GM20431 (cell line): Measurements from ENCODE around the gene RHOBTB1.

Experiments used
- in situ Hi-C: fragments of 300-500 bp; cut with MseI, MboI; formaldehyde crosslinking; loops from one replicate; pipeline ENCODE4 v1.15.0; 2020; ENCODE audit warnings: low sequenced_read_pairs; ENCODE audit not compliant: unreplicated experiment

The RHOBTB1 gene, protein sequence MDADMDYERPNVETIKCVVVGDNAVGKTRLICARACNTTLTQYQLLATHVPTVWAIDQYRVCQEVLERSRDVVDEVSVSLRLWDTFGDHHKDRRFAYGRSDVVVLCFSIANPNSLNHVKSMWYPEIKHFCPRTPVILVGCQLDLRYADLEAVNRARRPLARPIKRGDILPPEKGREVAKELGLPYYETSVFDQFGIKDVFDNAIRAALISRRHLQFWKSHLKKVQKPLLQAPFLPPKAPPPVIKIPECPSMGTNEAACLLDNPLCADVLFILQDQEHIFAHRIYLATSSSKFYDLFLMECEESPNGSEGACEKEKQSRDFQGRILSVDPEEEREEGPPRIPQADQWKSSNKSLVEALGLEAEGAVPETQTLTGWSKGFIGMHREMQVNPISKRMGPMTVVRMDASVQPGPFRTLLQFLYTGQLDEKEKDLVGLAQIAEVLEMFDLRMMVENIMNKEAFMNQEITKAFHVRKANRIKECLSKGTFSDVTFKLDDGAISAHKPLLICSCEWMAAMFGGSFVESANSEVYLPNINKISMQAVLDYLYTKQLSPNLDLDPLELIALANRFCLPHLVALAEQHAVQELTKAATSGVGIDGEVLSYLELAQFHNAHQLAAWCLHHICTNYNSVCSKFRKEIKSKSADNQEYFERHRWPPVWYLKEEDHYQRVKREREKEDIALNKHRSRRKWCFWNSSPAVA

DNA sequence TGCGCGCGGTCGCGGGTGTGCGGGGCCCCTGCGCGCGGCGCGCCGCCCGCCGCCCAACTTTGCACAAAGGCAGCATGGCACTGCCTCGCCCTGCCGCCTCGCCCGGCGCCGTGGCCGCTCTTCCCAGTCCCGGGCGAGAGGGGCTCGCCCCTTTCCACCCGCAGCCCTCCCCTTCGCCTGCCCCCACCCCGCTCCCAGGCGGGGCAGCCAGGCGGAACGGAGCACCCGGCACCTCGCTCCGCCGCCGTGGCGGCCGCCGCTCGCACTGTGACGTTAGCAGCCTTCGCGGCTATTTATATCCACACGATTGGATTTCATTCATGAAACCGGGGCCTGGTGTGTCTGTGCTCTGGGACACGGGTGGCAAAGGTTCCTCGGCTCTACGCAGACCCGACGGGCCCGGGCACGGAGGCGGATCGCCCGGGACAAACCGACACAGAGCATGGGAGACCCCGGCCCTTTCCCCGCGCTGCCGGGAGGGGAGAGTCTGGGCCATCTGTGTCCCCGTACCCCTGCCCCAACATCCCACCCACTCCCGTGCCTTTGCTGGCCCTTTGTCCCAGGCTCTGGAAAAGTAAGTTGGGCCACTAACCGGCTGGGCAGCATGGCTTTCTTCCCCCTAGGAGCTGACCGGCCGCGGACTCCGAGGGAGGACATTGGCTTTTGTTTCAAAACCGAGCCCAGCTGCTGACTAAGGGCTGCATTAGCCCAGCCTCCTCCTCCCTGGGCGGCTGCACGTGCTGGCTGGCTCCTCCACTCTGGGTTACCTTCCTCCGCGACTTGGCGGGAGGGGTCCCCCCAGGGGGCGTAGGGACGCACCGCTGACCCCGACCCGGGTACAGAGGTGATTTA, at the start of gene RHOBTB1:
TSS of gene RHOBTB1 (minus strand) at position 128 of the 852 bp plus-strand sequence. CDS start 32,643 bp downstream, outside the sequence.
- in situ Hi-C loops, result no loop called here

DNA sequence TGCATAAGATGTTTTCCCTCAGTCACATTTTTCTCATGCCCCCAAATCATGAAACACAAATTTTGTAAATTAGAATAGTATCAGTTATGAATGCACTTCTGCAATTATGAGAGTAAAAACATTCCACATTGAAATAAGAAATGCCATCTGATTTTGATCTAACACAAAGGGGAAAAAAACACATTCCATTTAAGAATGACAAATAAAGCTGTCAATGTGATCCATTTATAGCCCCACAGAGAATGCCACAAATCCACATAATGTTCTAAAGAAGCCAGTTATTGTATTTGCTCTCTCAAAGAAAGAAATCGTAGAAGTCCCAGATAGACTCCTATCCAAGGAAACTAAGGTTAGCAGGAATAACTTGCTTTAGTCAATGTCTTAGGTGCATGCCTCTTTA, 48.7 kb upstream of the RHOBTB1 start:
- in situ Hi-C loops, result no loop called here

DNA sequence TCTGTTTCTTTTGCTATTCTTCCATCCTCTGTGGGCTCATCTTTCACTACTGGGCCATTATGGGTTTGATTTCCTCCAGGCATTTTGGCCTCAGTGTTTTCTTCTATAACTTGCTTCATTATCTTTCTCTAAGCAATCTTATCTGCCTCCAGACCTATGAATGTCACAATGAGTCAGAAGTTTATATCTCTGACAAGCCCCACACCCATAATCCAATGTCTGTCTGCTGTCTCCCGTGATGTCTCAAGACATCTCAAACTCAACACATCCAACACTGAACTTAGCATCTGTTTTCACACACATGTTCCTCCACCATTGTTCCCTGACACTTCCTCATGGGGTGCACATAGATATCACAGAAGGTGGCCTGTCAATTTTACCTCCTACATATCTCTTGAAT, 46.7 kb upstream of the RHOBTB1 start:
- in situ Hi-C loops, result no loop called here

DNA sequence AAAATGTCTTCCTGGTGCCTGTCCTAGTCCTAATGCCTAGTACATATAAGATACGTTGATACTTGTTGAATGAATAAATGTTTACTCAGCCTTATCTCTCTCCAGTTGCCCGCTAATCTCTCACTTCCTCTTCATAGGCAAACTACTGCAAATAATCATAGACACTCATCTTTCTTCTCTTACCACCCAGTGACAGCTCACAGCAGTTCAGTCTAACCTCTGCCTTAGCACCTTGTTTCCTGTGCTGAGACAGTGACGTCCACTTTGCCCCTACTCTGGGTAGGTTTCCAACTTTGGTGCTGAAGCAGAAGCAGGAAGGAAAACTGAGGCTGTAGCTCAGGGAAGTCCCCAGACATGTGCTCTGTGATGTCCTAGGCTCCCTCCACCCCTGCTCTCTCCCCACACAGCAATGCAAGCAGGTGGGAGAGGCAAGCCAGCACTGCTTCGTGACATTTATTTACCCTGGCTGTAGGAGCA, 45.5 kb upstream of the RHOBTB1 start:
- in situ Hi-C loops, result no loop called here

DNA sequence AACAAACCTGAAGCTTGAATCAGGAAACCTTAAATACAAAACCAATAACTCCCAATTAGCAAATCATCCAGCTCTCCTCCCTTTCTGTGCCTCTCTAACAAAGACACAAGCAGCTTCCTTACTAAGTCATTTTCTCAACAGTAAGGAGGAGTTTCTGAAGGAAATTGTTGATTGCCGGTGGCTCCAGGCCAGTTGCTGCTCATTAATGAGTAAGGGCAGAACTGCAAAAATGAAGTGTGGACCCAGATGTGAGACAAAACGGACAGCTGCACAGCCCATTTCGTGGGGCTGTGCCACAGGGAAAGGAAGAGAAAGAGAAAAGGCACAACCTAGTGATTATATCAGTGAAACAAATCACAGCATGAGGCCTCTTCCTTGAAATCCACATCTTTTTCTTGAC, 42.8 kb upstream of the RHOBTB1 start:
- in situ Hi-C loops, result no loop called here

DNA sequence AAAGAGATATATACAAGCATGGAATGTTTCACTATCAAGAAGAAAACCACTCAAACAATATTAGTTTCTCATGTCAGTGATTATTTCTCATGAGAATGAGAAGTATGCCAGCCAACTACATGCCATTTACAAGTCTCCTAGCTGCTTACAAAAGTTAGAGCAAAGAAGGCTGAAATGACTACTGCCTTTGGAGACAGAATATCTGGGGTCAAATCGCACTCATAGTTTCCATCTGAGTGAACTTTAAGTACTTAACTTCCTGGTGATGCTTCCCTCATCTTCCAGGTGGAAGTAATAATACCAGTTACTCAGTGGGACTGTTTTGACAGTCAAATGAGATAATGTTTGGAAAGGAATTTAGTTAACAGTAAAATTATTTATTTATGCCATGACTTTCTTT, 42.0 kb upstream of the RHOBTB1 start:
- in situ Hi-C loops, result no loop called here

DNA sequence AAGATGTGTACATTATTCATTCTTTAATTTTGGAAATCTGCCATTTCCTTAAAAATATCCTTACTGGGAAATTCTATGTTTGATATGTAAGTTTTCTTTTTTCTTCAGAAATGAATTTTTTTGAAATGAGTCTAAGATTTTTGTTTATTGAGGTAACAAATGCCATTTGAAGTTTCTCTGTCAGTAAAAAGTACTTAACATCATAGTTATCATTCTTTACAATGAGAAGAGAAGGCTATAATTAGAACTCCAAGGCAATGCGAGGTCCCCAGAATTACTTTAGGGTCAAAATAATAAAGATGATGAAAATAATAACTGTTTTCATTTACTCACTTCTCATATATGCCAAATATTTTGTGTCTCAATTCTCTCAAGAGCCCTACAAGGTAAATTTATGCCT, 37.0 kb upstream of the RHOBTB1 start:
- in situ Hi-C loops, result no loop called here

DNA sequence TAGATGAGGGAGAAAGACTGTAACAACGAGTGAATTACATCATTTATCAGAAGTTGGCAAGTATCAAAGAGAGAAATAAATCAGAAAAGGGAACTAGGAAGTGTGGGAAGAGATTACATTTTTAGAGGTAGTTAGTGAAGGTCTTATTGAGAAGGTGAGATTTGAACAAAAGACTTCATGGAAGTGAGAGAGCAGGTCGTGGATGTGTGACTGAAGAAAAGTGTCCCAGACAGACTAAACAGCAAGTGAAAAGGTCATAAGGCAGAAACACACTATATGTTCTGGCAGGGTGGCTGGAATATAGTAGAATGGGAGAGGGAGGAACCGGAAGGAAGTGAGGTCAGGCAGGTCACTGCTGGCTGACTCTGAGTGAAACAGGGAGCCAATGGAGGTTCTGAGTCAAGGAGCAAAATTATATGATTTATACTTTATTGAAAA, 35.7 kb upstream of the RHOBTB1 start:
- in situ Hi-C loops, result no loop called here

DNA sequence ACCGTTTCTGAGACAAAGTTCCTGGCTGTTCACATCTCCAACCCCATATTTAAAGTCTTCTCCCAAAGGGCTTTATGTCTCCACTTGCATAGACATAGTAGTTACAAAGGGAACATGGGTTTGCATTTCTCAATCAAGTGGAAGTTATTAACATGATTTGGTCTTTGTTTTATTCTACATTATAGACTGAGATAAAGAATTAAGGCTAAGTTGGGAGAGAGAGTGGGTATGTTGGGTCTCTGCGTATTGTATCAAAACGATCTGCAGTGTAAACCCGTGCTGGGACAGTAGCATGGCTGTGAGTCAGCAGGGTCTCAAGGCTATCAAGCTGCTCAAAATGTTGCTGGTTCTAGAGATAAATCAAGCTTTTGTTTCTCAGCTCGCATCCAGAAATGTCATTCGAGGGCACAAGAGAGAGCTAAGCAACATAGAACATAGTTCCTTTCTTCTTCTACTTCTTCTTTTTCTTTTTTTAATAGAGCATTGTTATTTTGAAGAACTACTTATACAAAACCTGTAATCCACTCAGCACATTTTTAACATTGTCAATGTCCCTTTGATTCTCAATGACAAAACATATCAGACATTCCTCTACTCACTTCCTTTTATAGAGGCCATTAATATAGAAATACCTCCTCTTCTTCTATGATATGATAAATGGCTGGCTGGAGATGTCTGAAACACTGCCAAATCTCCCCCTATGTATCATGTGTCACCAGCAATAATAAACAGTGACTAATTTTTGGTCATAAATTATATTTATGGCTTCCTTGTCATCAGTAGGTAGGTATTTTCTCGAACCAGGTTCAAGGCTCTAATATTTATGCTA, 34.5 kb upstream of the RHOBTB1 start:
- in situ Hi-C loops, result no loop called here

DNA sequence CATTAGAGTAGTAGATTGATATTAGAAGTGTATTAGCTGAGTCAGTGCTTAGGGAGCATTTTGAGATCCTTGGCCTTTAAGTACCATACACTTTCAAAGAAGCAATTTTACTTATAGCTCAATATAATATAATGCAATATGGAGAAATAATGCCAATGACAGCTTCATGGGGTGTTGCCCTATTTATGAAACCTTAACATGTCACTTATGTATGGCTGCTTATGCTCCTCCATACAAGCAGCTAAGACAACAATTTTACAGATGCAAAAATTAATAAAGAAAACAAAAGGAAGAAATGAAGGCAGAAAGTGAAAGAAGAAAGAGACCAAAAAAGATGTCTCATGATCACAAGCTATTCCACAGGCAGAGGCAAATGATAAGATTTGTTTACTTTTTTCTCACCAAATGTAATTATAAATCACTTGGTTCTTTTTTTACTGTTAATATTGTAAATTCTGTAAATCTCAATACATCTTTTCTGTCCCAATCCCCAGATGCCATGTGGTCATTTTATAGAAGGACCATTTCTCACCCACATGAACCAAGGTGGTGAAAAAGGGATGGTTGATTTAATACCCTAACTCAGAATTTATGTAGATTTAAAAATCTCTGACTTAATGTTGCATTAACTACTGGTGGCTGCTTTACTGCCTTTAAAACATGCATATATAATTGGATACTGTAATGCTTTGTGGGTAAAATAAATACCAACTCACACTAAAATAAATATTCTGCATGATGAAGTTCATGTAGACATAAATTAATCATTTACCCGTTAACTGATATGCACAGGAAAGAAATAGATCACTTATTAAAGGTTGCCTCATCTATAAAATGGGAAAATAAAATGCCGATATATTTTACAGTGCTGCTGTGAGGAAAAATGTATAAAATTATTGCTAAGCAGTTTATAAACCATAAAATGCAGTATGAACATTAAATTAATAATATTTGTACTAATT, 33.5 kb upstream of the RHOBTB1 start:
- in situ Hi-C loops, result no loop called here

DNA sequence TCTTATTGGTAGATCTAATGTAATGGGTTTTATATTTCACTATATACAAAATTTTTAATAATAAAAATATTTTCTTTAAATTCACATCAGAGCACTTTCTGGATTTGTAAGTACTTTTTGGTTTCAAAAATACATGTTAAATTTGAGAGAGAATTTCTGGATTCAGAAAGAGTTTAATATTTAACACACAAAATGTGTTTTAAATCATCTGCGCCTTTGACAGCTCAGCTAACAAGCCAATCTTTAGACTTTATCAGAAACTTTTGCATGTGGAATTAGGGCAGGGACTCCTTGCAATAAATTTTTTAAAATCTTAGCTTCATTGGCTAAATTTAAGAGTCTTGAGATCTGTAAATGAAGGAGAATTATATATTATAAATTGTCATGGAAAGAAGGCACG, 32.7 kb upstream of the RHOBTB1 start:
- in situ Hi-C loops, result no loop called here

DNA sequence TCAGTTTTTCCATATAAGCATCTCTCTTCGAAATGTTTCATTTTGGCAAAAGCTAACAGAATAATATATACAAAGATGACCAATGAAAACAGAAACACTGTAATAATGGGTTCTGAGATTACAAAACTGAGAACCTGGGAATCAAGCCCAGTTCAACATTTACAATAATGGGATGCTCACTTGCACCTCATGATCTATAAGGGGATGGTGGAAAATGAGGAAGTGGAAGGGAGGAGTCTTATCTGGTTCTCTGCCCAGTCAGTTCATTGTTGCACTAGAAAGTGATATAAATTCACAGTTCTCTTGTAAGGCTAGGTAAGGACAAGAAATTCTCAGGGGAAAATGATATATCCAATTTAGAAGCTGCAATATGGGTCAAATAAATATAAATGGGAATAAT, 31.7 kb upstream of the RHOBTB1 start:
- in situ Hi-C loops, result no loop called here

DNA sequence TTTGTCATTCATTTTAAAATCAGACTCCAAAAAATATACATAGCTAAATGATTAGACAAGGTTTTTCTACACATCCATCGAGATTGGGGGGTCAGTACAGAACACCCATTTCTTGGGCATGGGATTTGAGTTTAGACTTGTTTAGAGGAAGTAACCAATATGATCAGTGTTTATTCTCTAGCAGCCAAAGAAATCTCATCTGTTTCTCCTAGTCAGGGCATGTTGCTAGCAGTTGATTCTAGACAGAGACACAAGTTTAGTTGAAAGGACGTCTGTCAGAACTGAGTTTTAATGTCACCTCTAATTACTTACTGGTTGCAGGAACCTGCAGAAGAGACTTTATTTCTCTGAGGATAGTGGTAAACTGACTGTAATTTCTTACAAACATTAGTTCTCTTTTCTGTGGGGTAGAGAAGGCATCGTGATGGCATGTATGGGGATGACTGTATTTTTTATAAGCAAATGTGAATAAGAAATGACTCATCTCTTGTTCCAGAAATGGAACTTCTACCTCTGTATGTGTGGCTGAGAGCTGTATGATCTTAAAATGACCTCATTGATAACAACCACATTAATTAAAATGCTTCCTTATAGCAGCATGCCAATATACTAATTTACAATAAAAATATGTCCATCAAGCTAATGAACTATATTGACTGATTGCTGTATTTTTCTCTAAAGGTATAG, 30.6 kb upstream of the RHOBTB1 start:
- in situ Hi-C loops, result loop anchor here (25.0 kb wide), 1 partner anchor 162 kb away; no protein-coding TSS in a partner anchor

DNA sequence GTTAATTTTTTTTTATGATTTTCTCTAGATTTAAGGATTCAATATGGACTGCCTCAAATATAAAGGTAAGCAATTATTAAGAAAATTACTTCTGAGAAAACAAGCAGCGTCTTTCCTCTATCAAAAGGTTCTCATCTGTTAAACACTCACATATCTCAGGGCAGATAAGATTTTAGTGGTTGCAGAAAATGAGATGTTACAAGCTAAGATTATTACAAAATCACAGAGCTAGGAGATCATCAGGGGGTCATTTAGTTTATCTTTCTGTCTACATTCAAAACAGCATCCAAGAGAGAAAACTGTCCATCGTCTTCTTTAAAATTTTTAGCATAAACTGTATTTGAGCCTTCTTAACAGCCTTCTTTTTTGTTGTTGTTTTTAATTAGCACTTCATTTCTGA, 29.1 kb upstream of the RHOBTB1 start:
- in situ Hi-C loops, result loop anchor here (25.0 kb wide), 1 partner anchor 161 kb away; no protein-coding TSS in a partner anchor

DNA sequence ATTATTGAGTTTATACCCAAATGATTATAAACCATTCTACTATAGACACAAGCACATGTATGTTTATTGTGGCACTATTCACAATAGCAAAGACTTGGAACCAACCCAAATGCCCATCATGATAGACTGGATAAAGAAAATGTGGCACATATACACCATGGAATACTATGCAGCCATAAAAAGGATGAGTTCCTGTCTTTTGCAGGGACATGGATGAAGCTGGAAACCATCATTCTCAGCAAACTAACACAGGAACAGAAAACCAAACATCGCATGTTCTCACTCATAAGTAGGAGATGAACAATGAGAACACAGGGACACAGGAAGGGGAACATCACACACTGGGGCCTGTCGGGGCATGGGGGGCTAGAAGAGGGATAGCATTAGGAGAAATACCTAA, 28.2 kb upstream of the RHOBTB1 start:
- in situ Hi-C loops, result loop anchor here (25.0 kb wide), 1 partner anchor 160 kb away; no protein-coding TSS in a partner anchor

DNA sequence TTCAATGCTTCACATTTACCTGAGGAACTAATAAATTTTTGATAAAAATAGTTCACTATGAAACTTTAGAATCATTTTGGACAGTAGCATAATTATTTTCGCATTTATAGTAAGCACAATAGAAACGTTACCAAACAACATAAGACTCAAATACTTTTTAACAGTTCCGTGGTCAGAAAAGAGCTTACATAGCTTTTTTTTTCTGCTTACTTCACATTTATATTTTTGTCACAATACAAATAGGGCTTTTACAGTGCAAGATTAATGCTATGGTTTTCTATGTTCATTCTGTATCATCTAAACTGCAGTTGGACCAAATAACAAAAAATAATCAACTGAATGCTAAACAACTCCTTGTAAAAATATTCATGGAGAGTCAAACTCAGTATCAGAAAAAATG, 26.5 kb upstream of the RHOBTB1 start:
- in situ Hi-C loops, result loop anchor here (25.0 kb wide), 1 partner anchor 158 kb away; no protein-coding TSS in a partner anchor

DNA sequence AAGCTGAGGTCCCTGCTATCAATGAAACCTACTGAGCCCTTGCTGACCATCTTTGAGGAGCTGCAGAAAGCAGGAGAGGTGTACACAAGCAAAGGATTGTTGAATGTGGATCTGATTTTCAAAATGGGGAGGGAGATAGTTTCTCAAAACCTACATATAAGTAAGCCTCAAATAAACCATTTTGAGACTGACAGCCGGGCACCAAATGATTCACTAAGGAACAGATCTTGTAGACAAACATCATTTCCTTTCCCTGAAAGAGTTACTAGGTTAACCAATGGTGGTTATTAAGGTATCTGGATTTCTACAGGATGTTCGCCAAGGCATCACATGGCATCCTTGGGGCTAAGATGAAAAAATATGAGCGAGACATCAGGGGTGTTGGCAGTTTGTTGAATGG, 24.5 kb upstream of the RHOBTB1 start:
- in situ Hi-C loops, result loop anchor here (25.0 kb wide), 1 partner anchor 156 kb away; no protein-coding TSS in a partner anchor
